Activated naive CD8-positive, alpha-beta T cell treated with anti-CD3 and anti-CD28 coated beads, Interleukin-2, amount 10 ng/mL, durations not matched to agents 7 days and 5 days (primary cell): ENCODE results near the gene CCL4L2. TPM values are rescaled to one million over a fixed set of nuclear protein-coding genes. Genes with fewer than 3 reads are reported as not detected.
"Not testable (repeated sequence)": the region's sequence is repeated elsewhere in the genome, so short reads cannot be mapped to it uniquely, and the experiment has no call there.

ENCODE experiments used
- ATAC-seq: fragments of 150-1000 bp; cut with Tn5 transposase; one replicate; pipeline ENCODE4 v1.10.0; 2021; ENCODE audit warnings: low read depth, moderate library complexity
- POLR2A ChIA-PET: fragments of 350-600 bp; sonication (Branson Sonifier 250); formaldehyde crosslinking; loops from one replicate; lab custom pipeline; 2021; ENCODE audit warnings: antibody characterized with exemption; lab: Charles Lee
- DNase-seq: peaks from one replicate; pipeline ENCODE4 v3.0.0; 2021
- H3K27ac Mint-ChIP-seq: one replicate; pipeline ENCODE4 v1.8.0; 2022; ENCODE audit warnings: mild to moderate bottlenecking, mixed read lengths
- H3K27me3 Mint-ChIP-seq: one replicate; pipeline ENCODE4 v1.8.0; 2022; ENCODE audit warnings: mild to moderate bottlenecking, moderate library complexity, mixed read lengths
- H3K36me3 Mint-ChIP-seq: one replicate; pipeline ENCODE4 v1.8.0; 2021; ENCODE audit warnings: mild to moderate bottlenecking, mixed read lengths
- H3K4me1 Mint-ChIP-seq: one replicate; pipeline ENCODE4 v1.8.0; 2021; ENCODE audit warnings: mixed read lengths
- H3K4me3 Mint-ChIP-seq: one replicate; pipeline ENCODE4 v1.8.0; 2022; ENCODE audit warnings: mild to moderate bottlenecking, moderate library complexity, mixed read lengths
- H3K9me3 Mint-ChIP-seq: one replicate; pipeline ENCODE4 v1.8.0; 2021; ENCODE audit warnings: mixed read lengths
- total RNA-seq, 2 experiments: library from RNA; stranded (reverse); gene quantifications; one replicate each; pipeline ENCODE4 v1.2.3, GENCODE V29; 2021

The CCL4L2 gene
- total RNA-seq, 2 experiments from 2014 or later = 4.0 to 8.7 TPM

DNA sequence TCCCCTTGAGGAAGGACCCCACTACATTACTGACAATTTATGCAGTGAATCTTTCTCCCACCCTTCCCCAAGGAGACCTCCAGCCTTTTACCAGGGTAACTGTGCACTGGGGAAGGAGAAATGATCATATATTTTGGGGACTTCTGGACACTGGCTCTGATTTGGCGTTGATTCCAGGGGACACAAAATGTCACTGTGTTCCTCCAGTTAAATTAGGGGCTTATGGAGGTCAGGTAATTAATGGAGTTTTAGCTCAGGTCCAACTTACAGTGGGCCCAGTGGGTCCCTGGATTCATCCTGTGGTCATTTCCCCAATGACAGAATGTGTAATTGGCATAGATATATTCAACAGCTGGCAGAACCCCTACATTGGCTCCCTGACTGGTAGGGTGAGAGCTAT lies 8.7 kb downstream of the CCL4L2 start:
- DNase-seq, H3K36me3 Mint-ChIP-seq, H3K9me3 Mint-ChIP-seq, H3K4me1 Mint-ChIP-seq, H3K4me3 Mint-ChIP-seq, ATAC-seq, POLR2A ChIA-PET, H3K27ac Mint-ChIP-seq: not testable (repeated sequence)
- H3K27me3 Mint-ChIP-seq = peaks cover 17% of the 10 kb centered on the region

DNA sequence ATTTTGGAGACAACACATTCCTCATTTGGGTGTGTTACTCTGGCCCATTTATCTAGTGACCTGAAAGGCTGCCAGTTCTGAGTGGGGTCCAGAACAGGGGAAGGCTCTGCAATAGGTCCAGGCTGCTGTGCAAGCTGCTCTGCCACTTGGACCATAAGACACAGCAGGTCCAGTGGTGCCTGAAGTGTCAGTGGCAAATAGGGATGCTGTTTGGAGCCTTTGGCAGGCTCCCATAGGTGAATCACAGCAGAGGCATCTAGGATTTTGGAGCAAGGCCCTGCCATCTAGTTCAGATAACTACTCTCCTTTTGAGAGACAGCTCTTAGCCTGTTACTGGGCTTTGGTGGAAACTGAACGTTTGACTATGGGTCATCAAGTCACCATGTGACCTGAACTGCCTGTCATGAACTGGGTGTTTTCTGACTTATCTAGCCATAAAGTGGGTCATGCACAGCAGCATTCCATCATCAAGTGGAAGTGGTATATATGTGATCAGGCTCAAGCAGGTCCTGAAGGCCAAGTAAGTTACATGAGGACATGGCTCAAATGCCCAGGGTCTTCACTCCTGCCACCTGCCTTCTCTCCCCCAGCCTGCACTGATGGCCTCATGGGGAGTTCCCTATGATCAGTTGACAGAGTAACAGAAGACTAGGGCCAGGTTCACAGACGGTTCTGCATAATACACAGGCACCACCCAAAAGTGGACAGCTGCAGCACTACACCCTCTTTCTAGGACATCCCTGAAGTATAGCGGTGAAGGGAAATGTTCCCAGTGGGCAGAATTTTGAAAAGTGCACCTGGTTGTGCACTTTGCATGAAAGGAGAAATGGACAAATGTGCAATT lies 10.1 kb downstream of the CCL4L2 start:
- DNase-seq, POLR2A ChIA-PET, H3K9me3 Mint-ChIP-seq, H3K27me3 Mint-ChIP-seq, H3K4me3 Mint-ChIP-seq, H3K36me3 Mint-ChIP-seq, ATAC-seq, H3K27ac Mint-ChIP-seq, H3K4me1 Mint-ChIP-seq: not testable (repeated sequence)

DNA sequence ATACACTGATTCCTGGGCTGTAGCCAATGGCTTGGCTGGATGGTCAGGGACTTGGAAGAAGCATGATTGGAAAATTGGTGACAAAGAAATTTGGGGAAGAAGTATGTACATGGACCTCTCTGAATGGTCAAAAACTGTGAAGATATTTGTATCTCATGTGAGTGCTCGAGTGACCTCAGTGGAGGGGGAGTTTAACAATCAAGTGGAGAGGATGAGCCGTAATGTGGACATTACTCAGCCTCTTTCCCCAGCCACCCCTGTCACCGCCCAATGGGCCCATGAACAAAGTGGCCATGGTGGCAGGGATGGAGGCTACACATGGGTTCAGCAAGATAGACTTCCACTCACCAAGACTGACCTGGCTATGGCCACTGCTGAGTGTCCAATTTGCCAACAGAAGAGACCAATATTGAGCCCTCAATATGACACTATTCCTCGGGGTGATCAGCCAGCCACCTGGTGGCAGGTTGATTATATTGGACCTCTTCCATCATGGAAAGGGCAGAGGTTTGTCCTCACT lies 10.8 kb downstream of the CCL4L2 start:
- DNase-seq, H3K27me3 Mint-ChIP-seq, POLR2A ChIA-PET, H3K9me3 Mint-ChIP-seq, H3K36me3 Mint-ChIP-seq, ATAC-seq, H3K4me3 Mint-ChIP-seq, H3K4me1 Mint-ChIP-seq, H3K27ac Mint-ChIP-seq: not testable (repeated sequence)

DNA sequence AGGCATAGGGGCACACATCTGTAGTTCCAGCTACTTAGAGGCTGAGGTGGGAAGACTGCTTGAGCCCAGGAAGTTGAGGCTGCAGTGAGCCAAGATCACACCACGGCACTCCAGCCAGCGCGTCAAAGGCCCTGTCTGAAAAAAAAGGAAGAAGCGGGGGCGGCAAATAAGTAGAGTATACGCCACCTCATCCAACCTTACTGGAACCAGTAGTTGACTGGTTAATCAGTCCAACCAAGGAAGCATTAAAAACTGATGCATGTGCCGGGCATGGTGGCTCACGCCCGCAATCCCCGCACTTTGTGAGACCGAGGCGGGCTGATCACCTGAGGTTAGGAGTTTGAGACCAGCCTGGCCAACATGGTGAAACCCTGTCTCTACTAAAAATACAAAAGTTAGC lies 12.1 kb downstream of the CCL4L2 start:
- H3K36me3 Mint-ChIP-seq, POLR2A ChIA-PET, H3K27me3 Mint-ChIP-seq, ATAC-seq, H3K27ac Mint-ChIP-seq, H3K9me3 Mint-ChIP-seq, DNase-seq, H3K4me1 Mint-ChIP-seq, H3K4me3 Mint-ChIP-seq: not testable (repeated sequence)

DNA sequence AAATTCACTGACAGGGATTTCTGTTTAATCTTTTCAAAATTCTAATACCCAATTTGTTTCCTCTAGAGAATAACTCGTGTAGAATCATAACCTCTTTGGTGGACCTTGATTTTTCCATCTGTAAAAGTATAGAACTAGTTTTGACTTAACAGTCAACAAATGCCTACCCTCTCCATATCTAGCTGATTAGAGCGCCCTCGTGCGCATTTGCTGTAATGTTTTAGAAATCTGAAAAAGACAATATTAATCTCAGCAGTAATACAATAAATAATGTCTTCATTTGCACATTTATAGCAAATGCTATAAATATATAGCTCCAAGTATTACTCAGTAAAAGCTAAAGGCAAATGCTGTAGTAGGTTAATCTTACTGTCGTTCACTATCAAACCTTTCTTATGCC lies 18.8 kb downstream of the CCL4L2 start:
- H3K36me3 Mint-ChIP-seq, ATAC-seq, H3K9me3 Mint-ChIP-seq, H3K27me3 Mint-ChIP-seq, H3K27ac Mint-ChIP-seq, H3K4me3 Mint-ChIP-seq, H3K4me1 Mint-ChIP-seq, POLR2A ChIA-PET: not testable (repeated sequence)
- peak; percentile 40 for DNase-seq

DNA sequence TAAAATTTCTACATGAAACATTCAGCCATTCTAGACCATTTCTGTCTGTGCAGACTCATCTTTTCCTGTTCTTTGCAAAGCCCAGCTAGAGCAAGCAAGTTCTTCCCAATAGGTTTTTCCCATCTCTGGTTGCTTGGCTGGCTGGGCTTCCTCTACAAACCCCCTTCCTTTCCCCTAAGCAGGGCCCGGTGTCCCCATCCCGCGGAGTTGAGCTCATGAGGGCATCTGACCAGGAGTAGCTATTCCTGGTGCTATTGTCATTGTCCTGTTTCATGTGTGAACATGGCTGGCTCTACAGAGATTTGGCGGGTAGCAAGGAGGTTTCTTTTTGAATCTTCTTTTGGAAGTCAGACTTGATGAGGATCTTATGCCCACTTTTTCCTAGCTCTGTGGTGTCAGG lies 31.2 kb downstream of the CCL4L2 start:
- H3K27ac Mint-ChIP-seq, POLR2A ChIA-PET, ATAC-seq, H3K27me3 Mint-ChIP-seq, H3K4me1 Mint-ChIP-seq, DNase-seq, H3K36me3 Mint-ChIP-seq, H3K4me3 Mint-ChIP-seq, H3K9me3 Mint-ChIP-seq: not testable (repeated sequence)

Other genes starting within 250 kb of the CCL4L2 start
- gene CCL16, start 229.6 kb upstream of the CCL4L2 start, total RNA-seq = not detected
- gene CCL14, start 224.3 kb upstream of the CCL4L2 start, total RNA-seq = not detected
- not detected for gene CCL15, start 209.5 kb upstream of the CCL4L2 start, total RNA-seq
- not detected for gene CCL23, start 193.1 kb upstream of the CCL4L2 start, total RNA-seq
- not detected for gene CCL18, start 146.8 kb upstream of the CCL4L2 start, total RNA-seq
- gene CCL3, start 120.9 kb upstream of the CCL4L2 start, total RNA-seq = 1 to 10 TPM; 2.9 to 4.7 TPM
- 10 to 100 TPM; 12.2 to 14.8 TPM for gene CCL4, start 107.2 kb upstream of the CCL4L2 start, total RNA-seq
- 1 to 10 TPM; 7.7 to 9.9 TPM for gene TBC1D3B, start 34.4 kb upstream of the CCL4L2 start, total RNA-seq
- gene CCL3L1, start 14.3 kb upstream of the CCL4L2 start, total RNA-seq = 10 to 100 TPM; 13.7 to 18.4 TPM
- gene TBC1D3I, start 53.5 kb downstream of the CCL4L2 start, total RNA-seq = under 1 TPM; 0.78 to 0.88 TPM
- not detected for gene TBC1D3G, start 112.8 kb downstream of the CCL4L2 start, total RNA-seq
- gene TBC1D3H, start 177.4 kb downstream of the CCL4L2 start, total RNA-seq = 1 to 10 TPM in 1 of 2 experiments, not detected in 1; 2.6 TPM